ENCODE data around the gene PIKFYVE.

- no peak for TF ChIP-seq EZH2 (IDR thresholded peaks at IDR 0.05; ENCODE audit: insufficient read depth, low read length)
- no peak for TF ChIP-seq CTCF (IDR thresholded peaks at IDR 0.05; ENCODE audit: insufficient read depth, low read depth, low read length)
These were observed 28.5 kb downstream of the PIKFYVE start for GRCh38 chr2:208294482-208295024.

Data from astrocyte (in vitro differentiated cells and primary cell).